GM23338 (cell line): ENCODE results near the gene CDK17. TPM values are rescaled to one million over a fixed set of nuclear protein-coding genes. Genes with fewer than 3 reads are reported as not detected.

Experiments used
- ATAC-seq: fragments of 200-7000 bp; cut with Tn5 transposase; 3 replicates; pipeline ENCODE4 v1.9.1; 2020
- DNase-seq: peaks from one replicate; pipeline ENCODE4 v3.0.0-alpha.2; 2015; ENCODE audit warnings: low spot score
- H2AFZ ChIP-seq: fragments of 200-600 bp; sonication (generic); 2 replicates; pipeline ENCODE4 v1.8.0; 2016; ENCODE audit warnings: antibody characterized with exemption, mild to moderate bottlenecking, moderate library complexity
- H3F3A ChIP-seq: fragments of 200-600 bp; sonication (generic); replicated peaks from 2 replicates; pipeline ENCODE4 v1.8.0; 2017; ENCODE audit warnings: antibody characterized with exemption, mixed run types, low read depth
- H3K27ac ChIP-seq: fragments of 200-600 bp; sonication (generic); 2 replicates; pipeline ENCODE4 v1.6.1; 2016; ENCODE audit warnings: low read depth
- H3K27me3 ChIP-seq: fragments of 200-600 bp; sonication (generic); 2 replicates; pipeline ENCODE4 v1.8.0; 2016; ENCODE audit warnings: mild to moderate bottlenecking, mixed run types, moderate library complexity; ENCODE audit not compliant: insufficient read depth
- H3K36me3 ChIP-seq: fragments of 200-600 bp; sonication (generic); 2 replicates; pipeline ENCODE4 v1.8.0; 2016; ENCODE audit warnings: mild to moderate bottlenecking; ENCODE audit not compliant: insufficient read depth
- H3K4me1 ChIP-seq: fragments of 200-600 bp; sonication (generic); 2 replicates; pipeline ENCODE4 v1.8.0; 2016; ENCODE audit warnings: mild to moderate bottlenecking, moderate library complexity; ENCODE audit not compliant: insufficient read depth
- H3K4me2 ChIP-seq: fragments of 200-600 bp; sonication (generic); 2 replicates; pipeline ENCODE4 v1.7.1; 2017; ENCODE audit warnings: mixed run types
- H3K4me3 ChIP-seq: fragments of 200-600 bp; sonication (generic); 2 replicates; pipeline ENCODE4 v1.6.1; 2016; ENCODE audit warnings: mixed run types
- H3K79me2 ChIP-seq: fragments of 200-600 bp; sonication (generic); replicated peaks from 2 replicates; pipeline ENCODE4 v1.8.0; 2017; ENCODE audit warnings: mild to moderate bottlenecking; ENCODE audit not compliant: insufficient read depth
- H3K9me2 ChIP-seq: fragments of 200-600 bp; sonication (generic); 2 replicates; pipeline ENCODE4 v1.8.0; 2017; ENCODE audit not compliant: insufficient read depth
- H4K20me1 ChIP-seq: fragments of 200-600 bp; sonication (generic); replicated peaks from 2 replicates; pipeline ENCODE4 v1.8.0; 2017; ENCODE audit warnings: mild to moderate bottlenecking; ENCODE audit not compliant: insufficient read depth
- H3K27ac Mint-ChIP-seq: 2 replicates; pipeline ENCODE4 v1.8.0; 2020; ENCODE audit warnings: inconsistent platforms, mild to moderate bottlenecking, moderate library complexity, mixed read lengths
- H3K27me3 Mint-ChIP-seq: 3 replicates; pipeline ENCODE4 v1.8.0; 2022; ENCODE audit warnings: low read depth, mild to moderate bottlenecking, moderate library complexity, mixed read lengths, inconsistent platforms; ENCODE audit not compliant: insufficient read depth, poor library complexity
- H3K36me3 Mint-ChIP-seq: 3 replicates; pipeline ENCODE4 v1.8.0; 2021; ENCODE audit warnings: low read depth, mild to moderate bottlenecking, inconsistent platforms, moderate library complexity, mixed read lengths
- H3K4me1 Mint-ChIP-seq: 3 replicates; pipeline ENCODE4 v1.8.0; 2020; ENCODE audit warnings: mild to moderate bottlenecking, inconsistent platforms, mixed read lengths
- H3K4me3 Mint-ChIP-seq: 3 replicates; pipeline ENCODE4 v1.8.0; 2021; ENCODE audit warnings: moderate library complexity, mild to moderate bottlenecking, inconsistent platforms, mixed read lengths
- H3K9me3 Mint-ChIP-seq: 3 replicates; pipeline ENCODE4 v1.8.0; 2020; ENCODE audit warnings: moderate library complexity, mild to moderate bottlenecking, inconsistent platforms, mixed read lengths
- CREB1 ChIP-seq: fragments of 250-450 bp; sonication (Bioruptor Pico); IDR thresholded peaks from 2 replicates; pipeline ENCODE4 v1.5.0; 2020; ENCODE audit warnings: low read depth, mild to moderate bottlenecking, moderate library complexity
- CTCF ChIP-seq, 2 experiments: fragments of 200-600 bp in 1 of 2; sonication (generic) in 1 of 2; conservative IDR thresholded peaks; 2 replicates each; pipeline versions ENCODE4 v1.5.1 to v1.6.1; 2016 to 2017; ENCODE audit warnings: antibody characterized with exemption in 2 of 2, low read depth in 2 of 2, mild to moderate bottlenecking in 2 of 2, moderate library complexity in 1 of 2
- ETS1 ChIP-seq: IDR thresholded peaks from 2 replicates; pipeline ENCODE4 v1.6.1; 2016; ENCODE audit warnings: antibody characterized with exemption
- EZH2 ChIP-seq: fragments of 200-600 bp; sonication (generic); IDR thresholded peaks from one replicate; pipeline ENCODE4 v1.8.0; 2017; ENCODE audit warnings: antibody characterized with exemption, mild to moderate bottlenecking, low read depth; ENCODE audit not compliant: unreplicated experiment
- EZH2phosphoT487 ChIP-seq: fragments of 200-600 bp; sonication (generic); IDR thresholded peaks from one replicate; pipeline ENCODE4 v1.8.1; 2018; ENCODE audit warnings: antibody characterized with exemption; ENCODE audit not compliant: unreplicated experiment
- JUNB ChIP-seq: IDR thresholded peaks from one replicate; pipeline ENCODE4 v1.6.1; 2016; ENCODE audit warnings: antibody characterized with exemption; ENCODE audit not compliant: unreplicated experiment
- NANOG ChIP-seq: IDR thresholded peaks from 2 replicates; pipeline ENCODE4 v1.6.1; 2016; ENCODE audit warnings: antibody characterized with exemption, borderline replicate concordance
- POLR2AphosphoS5 ChIP-seq: IDR thresholded peaks from 2 replicates; pipeline ENCODE4 v1.6.1; 2016; ENCODE audit warnings: antibody characterized with exemption, low read depth
- REST ChIP-seq: IDR thresholded peaks from one replicate; pipeline ENCODE4 v1.6.1; 2018; ENCODE audit warnings: antibody characterized with exemption; ENCODE audit not compliant: unreplicated experiment
- STAT1 ChIP-seq: IDR thresholded peaks from one replicate; pipeline ENCODE4 v1.6.1; 2016; ENCODE audit warnings: antibody characterized with exemption; ENCODE audit not compliant: unreplicated experiment
- ZNF114 ChIP-seq: fragments of 250-450 bp; sonication (Bioruptor Pico); IDR thresholded peaks from 2 replicates; pipeline ENCODE4 v1.5.0; 2020; ENCODE audit warnings: mild to moderate bottlenecking, moderate library complexity
- ZNF331 ChIP-seq: fragments of 250-450 bp; sonication (Bioruptor Pico); IDR thresholded peaks from 2 replicates; pipeline ENCODE4 v1.5.0; 2020; ENCODE audit warnings: low read depth, mild to moderate bottlenecking, moderate library complexity
- ZNF462 ChIP-seq: fragments of 250-450 bp; sonication (Bioruptor Pico); IDR thresholded peaks from 2 replicates; pipeline ENCODE4 v1.5.0; 2020; ENCODE audit warnings: mild to moderate bottlenecking, moderate library complexity
- polyA plus RNA-seq: library from polyadenylated mRNA; unstranded; fragments of >200 nt; fragmentation: Nextera tagmentation; extraction: Ambion mirVana; gene quantifications from 2 replicates; pipeline ENCODE4 v1.2.1, GENCODE V29; 2016
- total RNA-seq: library from RNA; depleted of rRNA; stranded (reverse); fragments of >200 nt; shearing (Covaris generic); gene quantifications from 2 replicates; pipeline ENCODE4 v1.2.3, GENCODE V29; 2014

CDK17 gene
- total and polyA plus RNA-seq, 2 experiments from 2014 or later, result 7.6 to 34.2 TPM

- Mint-ChIP-seq H3K36me3 (peaks cover 8% of the 10 kb centered on the region; the same call in 2 of the 3 replicates), H3K27me3 (peaks cover 2% of the 10 kb centered on the region), H3K27ac (no peak overlapping the region), H3K4me3 (no peak overlapping the region), H3K9me3 (no peaks in the 10 kb centered on the region), H3K4me1 (no peaks in the 10 kb centered on the region)
- no peaks in the 10 kb centered on the region for H3K36me3 ChIP-seq
- no peak overlapping the region for H3K4me3 ChIP-seq
- ATAC-seq (no peak), DNase-seq (no peak)
- H3K4me1 ChIP-seq, result no peaks in the 10 kb centered on the region
- H3K79me2 ChIP-seq, result no peaks in the 10 kb centered on the region
- no peak overlapping the region for H2AFZ ChIP-seq
- H3K27me3 ChIP-seq, result no peaks in the 10 kb centered on the region
- H3F3A ChIP-seq, result no peaks in the 10 kb centered on the region
- H3K27ac ChIP-seq, result no peak overlapping the region
- no peaks in the 10 kb centered on the region for H4K20me1 ChIP-seq
- no peak overlapping the region for H3K4me2 ChIP-seq
- TF ChIP-seq EZH2phosphoT487 (no peak), JUNB (no peak), ZNF331 (CRISPR knock-in tag) (no peak), POLR2AphosphoS5 (no peak), NANOG (no peak), ETS1 (no peak), REST (no peak), STAT1 (no peak), CTCF (conservative IDR thresholded peaks at IDR 0.05; ENCODE audit: low read depth in 2 of 2) (no peak), ZNF462 (no peak), ZNF114 (CRISPR knock-in tag) (no peak), EZH2 (no peak), CREB1 (CRISPR knock-in tag) (no peak)
- H3K9me2 ChIP-seq, result no peaks in the 10 kb centered on the region
Observed at GRCh38 chr12:96265836-96266235, 134.4 kb downstream of the CDK17 start.
